ENCODE results near the gene MLX.
"Not testable (repeated sequence)": the region's sequence is repeated elsewhere in the genome, so short reads cannot be mapped to it uniquely, and the experiment has no call there.

MLX gene

GRCh38 chr17:42555961-42556617 lies 10.8 kb upstream of the MLX start:
- not testable (repeated sequence) for DNase-seq

- DNase-seq, result no peak
Measured at GRCh38 chr17:42559075-42559474, 7.8 kb upstream of the MLX start.

DNA sequence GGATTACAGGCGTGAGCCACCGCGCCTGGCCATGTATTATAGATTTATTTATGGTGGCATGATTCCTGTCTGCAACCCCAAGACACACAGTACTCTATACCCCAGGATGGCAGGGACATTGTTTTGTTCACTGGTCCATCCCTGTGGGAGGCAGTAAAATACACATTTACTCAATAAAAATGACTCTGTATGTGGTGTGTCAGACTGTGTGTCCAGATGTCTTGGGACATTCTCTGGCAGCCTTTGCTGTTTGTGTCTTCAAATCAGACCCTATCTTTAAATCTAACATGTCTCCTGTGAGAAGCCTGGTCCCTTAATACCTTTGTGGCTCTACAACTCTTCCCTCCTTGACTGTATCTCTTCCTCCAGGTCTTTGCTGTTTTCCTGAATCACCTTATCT lies 6.7 kb upstream of the MLX start:
- peak in 1 of 2 donors; percentile 32 for DNase-seq

- peak; percentile 96 to 99 for DNase-seq
Measured at GRCh38 chr17:42561897-42562387, 5.0 kb upstream of the MLX start, which contains the start of gene COASY. Gene COASY (plus strand): TSS chr17:42562148. CDS start chr17:42562623, 475 bp downstream.

DNA sequence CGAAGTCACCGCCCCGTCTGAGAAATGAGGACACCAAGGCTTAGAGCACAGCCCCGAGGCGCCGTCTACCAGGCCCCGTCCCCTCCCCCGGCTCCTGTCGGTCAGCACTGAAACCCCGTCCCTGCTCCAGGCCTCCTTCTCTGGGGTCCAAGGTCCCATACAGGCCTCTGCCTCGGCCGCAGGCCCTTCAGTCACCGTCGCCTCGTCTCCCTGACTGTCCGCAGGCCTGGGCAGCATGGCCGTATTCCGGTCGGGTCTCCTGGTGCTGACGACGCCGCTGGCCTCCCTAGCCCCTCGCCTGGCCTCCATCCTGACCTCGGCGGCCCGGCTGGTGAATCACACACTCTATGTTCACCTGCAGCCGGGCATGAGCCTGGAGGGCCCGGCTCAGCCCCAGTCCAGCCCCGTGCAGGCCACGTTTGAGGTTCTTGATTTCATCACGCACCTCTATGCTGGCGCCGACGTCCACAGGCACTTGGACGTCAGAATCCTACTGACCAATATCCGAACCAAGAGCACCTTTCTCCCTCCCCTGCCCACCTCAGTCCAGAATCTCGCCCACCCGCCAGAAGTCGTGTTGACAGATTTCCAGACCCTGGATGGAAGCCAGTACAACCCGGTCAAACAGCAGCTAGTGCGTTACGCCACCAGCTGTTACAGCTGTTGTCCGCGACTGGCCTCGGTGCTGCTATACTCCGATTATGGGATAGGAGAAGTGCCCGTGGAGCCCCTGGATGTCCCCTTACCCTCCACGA lies 4.3 kb upstream of the MLX start:
- DNase-seq, result peak in 1 of 2 donors; percentile 29

GRCh38 chr17:42563143-42563509 lies 3.8 kb upstream of the MLX start:
- no peak for DNase-seq

DNA sequence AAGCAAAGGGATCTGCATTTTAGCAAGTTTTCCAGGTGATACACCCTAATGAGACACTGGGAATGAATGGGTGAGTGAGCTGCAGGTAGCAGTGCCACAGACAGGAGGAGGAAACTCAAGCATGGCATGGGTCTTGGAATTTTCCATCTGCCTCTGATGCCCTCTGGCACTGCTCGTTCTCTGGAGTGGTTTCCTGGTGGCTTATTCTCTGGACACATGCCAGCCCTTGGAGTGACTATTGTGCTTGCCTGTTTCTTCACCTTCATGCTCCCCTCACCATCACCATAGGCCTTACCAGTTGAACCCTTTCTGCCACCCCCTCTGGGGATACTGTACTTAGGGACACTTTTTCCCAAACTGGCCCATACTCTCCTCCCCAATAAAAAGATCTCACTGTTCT lies 3.4 kb upstream of the MLX start:
- no peak for DNase-seq

- DNase-seq, result no peak
Measured at GRCh38 chr17:42563950-42564349, 3.0 kb upstream of the MLX start.

DNA sequence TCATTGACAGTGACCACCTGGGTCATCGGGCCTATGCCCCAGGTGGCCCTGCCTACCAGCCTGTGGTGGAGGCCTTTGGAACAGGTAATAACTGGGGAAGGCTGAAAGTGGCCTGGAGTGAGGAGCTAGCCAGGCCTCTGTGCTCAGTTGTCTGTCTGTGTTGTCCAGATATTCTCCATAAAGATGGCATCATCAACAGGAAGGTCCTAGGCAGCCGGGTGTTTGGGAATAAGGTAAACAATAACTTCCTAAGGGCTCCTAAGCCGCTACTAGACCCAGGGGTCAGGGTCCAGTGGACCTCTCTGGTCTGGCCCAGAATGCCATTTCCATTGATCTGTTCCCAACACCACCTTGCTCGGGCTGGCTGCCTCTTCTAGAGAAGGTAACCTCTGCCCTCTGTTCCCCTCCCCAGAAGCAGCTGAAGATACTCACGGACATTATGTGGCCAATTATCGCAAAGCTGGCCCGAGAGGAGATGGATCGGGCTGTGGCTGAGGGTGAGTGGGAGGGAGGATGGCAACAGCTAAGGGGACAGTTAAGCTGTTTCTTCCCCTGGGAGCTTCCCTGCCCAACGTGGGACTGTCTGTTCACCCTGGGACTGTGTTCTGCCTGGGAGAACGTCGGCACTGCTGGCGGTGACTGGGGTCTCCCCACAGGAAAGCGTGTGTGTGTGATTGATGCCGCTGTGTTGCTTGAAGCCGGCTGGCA lies 1.9 kb upstream of the MLX start:
- no peak for DNase-seq

- DNase-seq, result no peak
Measured at GRCh38 chr17:42565523-42566214, 1.2 kb upstream of the MLX start.

DNA sequence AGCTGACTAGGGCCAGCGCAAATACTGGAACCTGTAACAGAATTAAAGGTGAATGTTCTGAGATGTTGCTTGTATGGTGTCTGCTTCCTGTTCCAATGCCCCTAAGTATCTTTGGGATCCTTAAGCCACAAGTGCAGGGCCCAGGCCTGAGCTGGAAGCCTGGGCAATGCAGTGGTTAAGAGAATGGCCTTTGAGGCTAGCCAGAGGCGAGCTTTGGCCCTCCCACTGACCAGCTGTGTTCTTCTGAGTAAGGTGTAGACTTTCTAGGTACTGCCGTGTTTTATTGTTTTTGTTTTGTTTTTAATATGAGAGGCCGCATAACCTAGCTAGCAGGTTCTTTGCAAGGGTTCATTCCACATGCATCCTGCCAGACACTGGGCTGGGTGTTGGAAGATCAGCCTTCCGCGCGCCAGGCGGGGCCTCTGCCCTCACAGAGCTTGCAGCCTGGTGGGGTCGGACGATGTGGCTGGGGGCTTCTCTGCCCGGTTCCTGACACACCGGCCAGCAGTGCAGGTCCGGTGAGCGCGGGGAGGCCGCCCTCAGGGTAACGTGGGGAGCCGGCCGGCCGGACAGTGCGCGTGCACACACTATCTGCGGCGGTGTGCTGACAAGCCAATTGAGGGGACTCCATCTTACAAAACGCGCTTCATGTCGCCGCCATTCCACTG lies 551 bp upstream of the MLX start:
- no peak for DNase-seq

DNA sequence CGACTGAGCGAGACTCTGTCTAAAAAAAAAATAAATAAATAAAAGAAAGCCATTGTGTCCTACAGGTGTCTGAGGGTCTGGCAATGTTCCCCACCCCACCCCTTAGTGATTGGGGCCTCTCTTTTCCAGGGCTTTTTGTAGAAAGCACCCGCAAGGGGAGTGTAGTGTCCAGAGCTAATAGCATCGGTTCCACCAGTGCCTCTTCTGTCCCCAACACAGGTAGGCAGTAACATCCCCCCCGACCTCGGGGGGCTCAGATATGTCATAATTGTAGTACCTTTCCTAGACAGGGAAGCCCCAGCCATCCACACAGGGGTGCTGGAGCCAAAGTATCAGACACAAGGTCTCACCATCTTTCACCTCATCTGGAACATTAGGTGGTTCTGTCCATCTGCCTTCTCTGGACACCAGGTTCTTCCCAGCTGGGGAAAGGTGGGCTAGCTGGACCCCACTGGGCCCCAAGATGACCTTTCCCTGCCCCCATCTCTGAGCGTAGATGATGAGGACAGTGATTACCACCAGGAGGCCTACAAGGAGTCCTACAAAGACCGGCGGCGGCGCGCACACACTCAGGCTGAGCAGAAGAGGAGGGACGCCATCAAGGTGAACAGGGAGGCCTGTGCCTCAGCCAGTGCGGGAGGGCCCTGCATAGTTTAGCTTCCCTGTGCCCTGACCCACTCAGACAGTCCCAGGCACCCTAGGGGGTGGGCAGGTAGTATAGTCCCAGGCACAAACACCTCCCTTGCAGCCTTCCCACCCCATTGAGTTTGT lies 1.6 kb downstream of the MLX start:
- DNase-seq, result no peak

- no peak for DNase-seq
Measured at GRCh38 chr17:42571435-42572225, 4.7 kb downstream of the MLX start.

DNA sequence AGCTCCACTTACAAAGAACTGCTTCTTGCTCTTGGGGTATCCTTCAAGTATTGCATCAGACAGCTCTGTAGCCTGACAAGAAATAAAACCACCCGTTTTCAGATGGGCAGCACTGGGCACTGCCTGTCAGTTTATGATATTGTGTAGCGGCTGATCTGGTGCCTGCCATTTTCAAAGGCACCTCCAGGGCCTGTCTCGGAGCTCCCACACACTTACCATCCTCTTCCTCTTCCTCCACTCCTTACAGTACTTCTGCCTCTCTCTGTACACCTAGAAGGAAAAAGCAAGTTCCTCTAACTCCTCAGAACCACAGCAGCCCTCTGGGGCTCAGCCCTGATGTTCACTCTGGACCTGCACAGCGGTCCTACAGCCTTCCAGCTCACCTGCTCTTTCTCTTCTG lies 6.2 kb downstream of the MLX start:
- DNase-seq, result no peak

- DNase-seq, result no peak
Measured at GRCh38 chr17:42574463-42574862, 7.6 kb downstream of the MLX start.

GRCh38 chr17:42577140-42577531 lies 10.2 kb downstream of the MLX start:
- DNase-seq, result no peak

DNA sequence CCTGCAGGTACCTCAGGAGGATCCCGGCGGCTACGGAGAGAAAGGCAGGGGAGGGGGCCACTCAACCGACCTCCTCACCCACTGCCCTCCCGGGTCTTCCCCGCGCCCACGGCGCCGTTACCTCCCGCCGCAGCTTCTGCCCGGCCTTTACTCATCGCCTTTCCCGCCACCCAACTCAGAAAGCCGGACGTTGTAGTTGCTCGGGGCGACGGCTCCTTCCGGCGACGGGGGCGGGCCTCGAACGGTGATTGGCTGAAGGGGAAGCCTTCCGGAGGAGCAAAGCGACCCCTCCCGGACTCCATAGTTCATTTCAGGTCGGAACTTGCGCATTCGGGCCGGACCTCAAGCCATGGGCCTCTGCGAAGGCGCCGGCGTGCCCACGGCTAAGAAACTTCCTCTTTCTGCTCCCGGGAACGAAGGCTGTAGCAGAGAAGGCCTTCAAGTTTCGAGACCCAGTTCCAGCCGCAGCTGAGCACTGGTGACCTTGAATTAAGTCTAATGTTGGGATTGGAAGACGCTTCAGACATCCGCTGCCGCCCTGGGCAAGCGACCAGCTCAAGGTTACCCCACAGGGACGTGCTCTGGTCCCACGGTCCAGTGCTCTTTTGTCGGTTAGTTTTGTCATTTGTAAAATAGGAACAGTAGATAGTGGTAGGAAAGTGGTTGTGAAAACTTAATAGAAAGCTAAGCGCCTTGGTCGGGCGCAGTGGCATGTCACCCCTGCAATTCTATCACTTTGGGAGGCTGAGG lies 10.8 kb downstream of the MLX start, which contains the start of gene PSMC3IP:
Gene PSMC3IP, minus strand, starts transcription at position 198 of the 750 bp plus-strand sequence. Its CDS starts 43 bp downstream, at position 155.
- DNase-seq, result peak; percentile 97 to 98

GRCh38 chr17:42578282-42578869 lies 11.5 kb downstream of the MLX start:
- DNase-seq, result peak; percentile 55 to 81

DNA sequence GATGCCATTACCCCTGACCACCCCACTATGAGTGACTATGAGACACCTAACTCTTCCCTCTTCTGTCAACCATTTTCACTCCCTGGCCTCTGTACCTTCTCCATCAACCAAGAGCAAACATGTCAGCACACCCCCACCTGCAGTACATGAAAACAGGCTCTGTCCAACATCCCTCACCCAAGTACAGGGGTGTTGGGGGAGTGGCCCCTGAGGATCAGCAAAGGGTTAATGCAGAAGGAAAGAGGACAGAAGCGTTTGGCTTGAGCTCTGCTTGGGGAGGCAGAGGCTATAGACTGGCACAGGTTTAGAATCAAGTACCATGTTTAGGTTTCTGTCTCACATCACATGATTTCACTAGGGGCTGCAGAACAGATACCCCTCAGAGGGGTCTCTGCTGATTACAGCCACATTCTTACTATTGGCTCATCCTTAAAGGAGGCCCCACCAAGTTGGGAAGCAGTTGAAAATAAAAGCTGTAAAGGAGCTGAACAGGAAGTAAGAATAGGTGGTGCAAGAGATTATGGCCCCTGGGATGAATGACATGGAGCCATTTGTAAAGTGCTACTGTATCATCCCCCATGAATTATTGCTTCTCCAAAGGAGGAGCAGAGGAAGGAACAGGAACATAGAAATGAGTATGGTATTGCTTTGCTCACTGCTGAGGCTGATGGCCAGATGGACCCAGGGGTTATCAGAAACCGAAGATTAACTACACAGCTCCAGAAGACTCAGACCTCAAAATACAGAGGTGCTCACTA lies 13.1 kb downstream of the MLX start:
- no peak for DNase-seq
